WTC11 (cell line): ENCODE measurements around the gene DRG2.

Source experiments
- CTCF ChIP-seq: fragments of 200-600 bp; IDR thresholded peaks from 2 replicates; pipeline ENCODE4 v1.8.0; 2022; ENCODE audit warnings: antibody characterized with exemption
- ESRRA ChIP-seq: sonication (generic); formaldehyde crosslinking; IDR thresholded peaks from 2 replicates; pipeline ENCODE4 v1.8.1; 2022; ENCODE audit warnings: mild to moderate bottlenecking, missing genetic modification reagents, borderline replicate concordance
- JUN ChIP-seq: sonication (generic); formaldehyde crosslinking; IDR thresholded peaks from 2 replicates; pipeline ENCODE4 v1.8.0; 2023; ENCODE audit warnings: mild to moderate bottlenecking, missing genetic modification reagents
- ZNF138 ChIP-seq: sonication (generic); formaldehyde crosslinking; conservative IDR thresholded peaks from 2 replicates; pipeline ENCODE4 v1.8.1; 2022; ENCODE audit warnings: mild to moderate bottlenecking, moderate library complexity, missing genetic modification reagents

GRCh38 chr17:18044609-18045008 lies 43.1 kb upstream of the DRG2 start:
- TF ChIP-seq CTCF (no peak), JUN (CRISPR knock-in tag) (no peak), ZNF138 (CRISPR knock-in tag) (no peak), ESRRA (CRISPR knock-in tag) (no peak)
